ENCODE measurements around the gene MTIF2. TPM values are rescaled to one million over a fixed set of nuclear protein-coding genes. Genes with fewer than 3 reads are reported as not detected.

MTIF2 gene
- total RNA-seq, 1 experiment from 2014 or later, result 49.8 TPM

GRCh38 chr2:55204536-55204935, 64.5 kb downstream of the MTIF2 start:
- CTCF ChIA-PET, result no interaction called here
- H2AFZ ChIP-seq (ENCODE audit: low read depth, low read length, poor library complexity, severe bottlenecking), result no peak overlapping the region
- BruUV-seq (replicated peaks), result no TSS peak

More at GRCh38 chr2:55204536-55204935, 64.5 kb downstream of the MTIF2 start:
- ATAC-seq (no peak), DNase-seq (ENCODE audit: low read depth, low spot score) (no peak)
- no peaks in the 10 kb centered on the region for H4K20me1 ChIP-seq (ENCODE audit: insufficient read depth)
- ChIA-PET RAD21 (ENCODE audit: low non-redundant PET in 1 of 2, low total read pairs in 2 of 2, uncharacterized antibody in 2 of 2, unreplicated experiment in 2 of 2) (no interaction called here), POLR2A (no interaction called here)
- H3K36me3 ChIP-seq (ENCODE audit: control insufficient read depth in 1 of 2, insufficient read depth in 2 of 2, low read length in 2 of 2), result no peaks in the 10 kb centered on the region
- H3K9ac ChIP-seq (ENCODE audit: low read length), result no peak overlapping the region
- no peaks in the 10 kb centered on the region for H3K4me1 ChIP-seq (ENCODE audit: control insufficient read depth in 1 of 2, insufficient read depth in 2 of 2, low read length in 2 of 2)
- TF ChIP-seq JUND (IDR thresholded peaks at IDR 0.05), result no peak
- no peak for TF ChIP-seq TCF7L2 (IDR thresholded peaks at IDR 0.05; ENCODE audit: borderline replicate concordance, extremely low read depth, insufficient read depth, insufficient read length)
- TF ChIP-seq EZH2phosphoT487 (IDR thresholded peaks at IDR 0.05; ENCODE audit: borderline replicate concordance), result no peak
- TF ChIP-seq FOSL1 (IDR thresholded peaks at IDR 0.05; ENCODE audit: low read depth), result no peak
- TF ChIP-seq EGR1 (IDR thresholded peaks at IDR 0.05; ENCODE audit: low read depth), result no peak
- no peak for TF ChIP-seq ZBTB33 (IDR thresholded peaks at IDR 0.05; ENCODE audit: extremely low read depth, insufficient replicate concordance, low read length)
- TF ChIP-seq SRF (IDR thresholded peaks at IDR 0.05; ENCODE audit: low read depth), result no peak
- TF ChIP-seq CTCF (IDR thresholded peaks at IDR 0.05 in 2 of 3, conservative IDR thresholded peaks at IDR 0.05 in 1 of 3; ENCODE audit: borderline replicate concordance in 1 of 3, insufficient read depth in 1 of 3, low read depth in 2 of 3, low read length in 2 of 3), result no peak
- no peak for TF ChIP-seq MAX (IDR thresholded peaks at IDR 0.05)
- no peak for TF ChIP-seq CEBPB (IDR thresholded peaks at IDR 0.05; ENCODE audit: low read depth)
- no peak for TF ChIP-seq EZH2 (IDR thresholded peaks at IDR 0.05)
- no peak for TF ChIP-seq RAD21 (IDR thresholded peaks at IDR 0.05; ENCODE audit: low read depth)
- TF ChIP-seq POLR2AphosphoS5 (IDR thresholded peaks at IDR 0.05; ENCODE audit: low read depth, low read length), result no peak
- no peak for TF ChIP-seq ATF3 (IDR thresholded peaks at IDR 0.05)
- no peak for TF ChIP-seq ZNF274 (IDR thresholded peaks at IDR 0.05; ENCODE audit: low read depth, low read length)
- no peak for TF ChIP-seq CBX3 (IDR thresholded peaks at IDR 0.05; ENCODE audit: low read depth)
- TF ChIP-seq REST (IDR thresholded peaks at IDR 0.05; ENCODE audit: low read depth), result no peak
- TF ChIP-seq ZFX (IDR thresholded peaks at IDR 0.05), result no peak
- intact Hi-C loops (cut with micrococcal nuclease), result no loop called here
- no peak overlapping the region for H3K27ac ChIP-seq (ENCODE audit: low read depth, low read length)
- no peak overlapping the region for H3K4me3 ChIP-seq (replicated peaks in 1 of 2; ENCODE audit: low read depth in 1 of 2, low read length in 2 of 2)
- no peaks in the 10 kb centered on the region for H3K9me2 ChIP-seq (ENCODE audit: insufficient read depth)
- no peaks in the 10 kb centered on the region for H3K79me2 ChIP-seq (ENCODE audit: insufficient read depth, low read length)
- no peak overlapping the region for H3K4me2 ChIP-seq (ENCODE audit: low read length)
- H3K27me3 ChIP-seq (ENCODE audit: insufficient read depth, low read length), result no peaks in the 10 kb centered on the region
- no peaks in the 10 kb centered on the region for H3K9me3 ChIP-seq (ENCODE audit: control insufficient read depth in 1 of 2, insufficient read depth in 1 of 2, low read depth in 1 of 2, low read length in 2 of 2)
